Hepatocyte (in vitro differentiated cells): ENCODE measurements around the gene KIF18B. TPM values are rescaled to one million over a fixed set of nuclear protein-coding genes. Genes with fewer than 3 reads are reported as not detected.

Experiments
- DNase-seq: peaks from one replicate; pipeline ENCODE4 v3.0.0-alpha.2; 2016; ENCODE audit warnings: low spot score
- H2AFZ ChIP-seq: fragments of 200-600 bp; sonication (generic); 2 replicates; pipeline ENCODE4 v1.6.0; 2016; ENCODE audit warnings: antibody characterized with exemption, mild to moderate bottlenecking
- H3K27ac ChIP-seq: fragments of 200-600 bp; sonication (generic); 2 replicates; pipeline ENCODE4 v1.5.1; 2016; ENCODE audit warnings: mild to moderate bottlenecking
- H3K27me3 ChIP-seq: fragments of 200-600 bp; sonication (generic); 2 replicates; pipeline ENCODE4 v1.6.1; 2016
- H3K36me3 ChIP-seq: fragments of 200-600 bp; sonication (generic); replicated peaks from 2 replicates; pipeline ENCODE4 v1.5.1; 2016; ENCODE audit warnings: low read depth; ENCODE audit not compliant: insufficient read depth
- H3K4me1 ChIP-seq: fragments of 200-600 bp; sonication (generic); 2 replicates; pipeline ENCODE4 v1.5.1; 2016; ENCODE audit warnings: mild to moderate bottlenecking, moderate library complexity; ENCODE audit not compliant: insufficient read depth
- H3K4me2 ChIP-seq: fragments of 200-600 bp; sonication (generic); 2 replicates; pipeline ENCODE4 v1.6.0; 2016
- H3K4me3 ChIP-seq: fragments of 200-600 bp; sonication (generic); 2 replicates; pipeline ENCODE4 v1.5.1; 2016; ENCODE audit warnings: mild to moderate bottlenecking
- H3K79me2 ChIP-seq: fragments of 200-600 bp; sonication (generic); 2 replicates; pipeline ENCODE4 v1.6.0; 2017; ENCODE audit warnings: mild to moderate bottlenecking
- H3K9me2 ChIP-seq: fragments of 200-600 bp; sonication (generic); replicated peaks from 2 replicates; pipeline ENCODE4 v1.6.0; 2017; ENCODE audit warnings: mild to moderate bottlenecking; ENCODE audit not compliant: insufficient read depth
- H3K9me3 ChIP-seq: fragments of 200-600 bp; sonication (generic); 2 replicates; pipeline ENCODE4 v1.5.1; 2016; ENCODE audit warnings: low read depth, mild to moderate bottlenecking
- H4K20me1 ChIP-seq: fragments of 200-600 bp; sonication (generic); 2 replicates; pipeline ENCODE4 v1.6.0; 2016; ENCODE audit warnings: mild to moderate bottlenecking; ENCODE audit not compliant: insufficient read depth, poor library complexity, severe bottlenecking
- CTCF ChIP-seq: fragments of 200-600 bp; sonication (generic); IDR thresholded peaks from 2 replicates; pipeline ENCODE4 v1.5.1; 2016; ENCODE audit warnings: antibody characterized with exemption, mild to moderate bottlenecking; ENCODE audit not compliant: poor library complexity
- EZH2 ChIP-seq: fragments of 200-600 bp; sonication (generic); IDR thresholded peaks from 2 replicates; pipeline ENCODE4 v1.6.1; 2016; ENCODE audit warnings: antibody characterized with exemption, mild to moderate bottlenecking, borderline replicate concordance
- EZH2phosphoT487 ChIP-seq: fragments of 200-600 bp; sonication (generic); IDR thresholded peaks from one replicate; pipeline ENCODE4 v1.6.1; 2018; ENCODE audit warnings: antibody characterized with exemption, mild to moderate bottlenecking, low read depth, moderate library complexity; ENCODE audit not compliant: unreplicated experiment, severe bottlenecking
- WGBS: methylation state at CpG from one replicate; pipeline ENCODE4 v1.1.6; 2016; ENCODE audit warnings: low lambda C conversion rate; ENCODE audit errors: missing lambda C conversion rate; 5-methylcytosine and 5-hydroxymethylcytosine counted together
- polyA plus RNA-seq: library from polyadenylated mRNA; unstranded; fragments of >200 nt; fragmentation: Nextera tagmentation; extraction: Ambion mirVana; gene quantifications from 2 replicates; pipeline ENCODE4 v1.2.1, GENCODE V29; 2016
- total RNA-seq: library from RNA; depleted of rRNA; stranded (reverse); fragments of >200 nt; gene quantifications from 2 replicates; pipeline ENCODE4 v1.2.3, GENCODE V29; 2014

KIF18B gene
- total and polyA plus RNA-seq, 2 experiments from 2014 or later: 1.8 to 4.3 TPM

GRCh38 chr17:44941712-44942331 lies 5.8 kb downstream of the KIF18B start:
- Histone ChIP-seq H3K36me3 (no peaks in the 10 kb centered on the region), H3K9me3 (no peaks in the 10 kb centered on the region), H3K9me2 (no peaks in the 10 kb centered on the region), H3K79me2 (peaks cover 79% of the 10 kb centered on the region), H3K4me2 (no peak overlapping the region), H3K4me3 (no peak overlapping the region), H3K27me3 (no peaks in the 10 kb centered on the region), H3K4me1 (no peaks in the 10 kb centered on the region), H2AFZ (no peak overlapping the region), H3K27ac (no peak overlapping the region), H4K20me1 (no peaks in the 10 kb centered on the region)
- WGBS: 71% methylated on average over 9 of the region's 9 CpGs
- TF ChIP-seq EZH2 (no peak), EZH2phosphoT487 (no peak), CTCF (no peak)
- no peak for DNase-seq

GRCh38 chr17:44940768-44941167 lies 6.8 kb downstream of the KIF18B start:
- DNase-seq: no peak
- Histone ChIP-seq H3K4me3 (no peak overlapping the region), H3K36me3 (no peaks in the 10 kb centered on the region), H3K9me2 (no peaks in the 10 kb centered on the region), H3K9me3 (no peaks in the 10 kb centered on the region), H3K4me2 (no peak overlapping the region), H3K79me2 (peaks cover 69% of the 10 kb centered on the region), H3K27ac (no peak overlapping the region), H3K4me1 (no peaks in the 10 kb centered on the region), H4K20me1 (no peaks in the 10 kb centered on the region), H2AFZ (no peak overlapping the region), H3K27me3 (no peaks in the 10 kb centered on the region)
- no peak for TF ChIP-seq CTCF
- TF ChIP-seq EZH2: no peak
- TF ChIP-seq EZH2phosphoT487: no peak
- WGBS: 79% methylated on average over 1 of the region's 1 CpG

- Histone ChIP-seq H3K79me2 (peaks cover 64% of the 10 kb centered on the region), H3K4me1 (no peaks in the 10 kb centered on the region), H4K20me1 (no peaks in the 10 kb centered on the region), H3K4me3 (no peak overlapping the region), H3K27me3 (no peaks in the 10 kb centered on the region), H3K9me3 (no peaks in the 10 kb centered on the region), H3K4me2 (no peak overlapping the region), H3K27ac (no peak overlapping the region), H3K36me3 (no peaks in the 10 kb centered on the region), H3K9me2 (no peaks in the 10 kb centered on the region), H2AFZ (no peak overlapping the region)
- TF ChIP-seq EZH2 (no peak), EZH2phosphoT487 (no peak), CTCF (no peak)
- 48% methylated on average over 4 of the region's 4 CpGs for WGBS
- no peak for DNase-seq
These were observed 7.3 kb downstream of the KIF18B start for GRCh38 chr17:44940317-44940716.
